ENCODE results near the gene TBCB.
"Not testable (repeated sequence)": the region's sequence is repeated elsewhere in the genome, so short reads cannot be mapped to it uniquely, and the experiment has no call there.

TBCB gene

DNA sequence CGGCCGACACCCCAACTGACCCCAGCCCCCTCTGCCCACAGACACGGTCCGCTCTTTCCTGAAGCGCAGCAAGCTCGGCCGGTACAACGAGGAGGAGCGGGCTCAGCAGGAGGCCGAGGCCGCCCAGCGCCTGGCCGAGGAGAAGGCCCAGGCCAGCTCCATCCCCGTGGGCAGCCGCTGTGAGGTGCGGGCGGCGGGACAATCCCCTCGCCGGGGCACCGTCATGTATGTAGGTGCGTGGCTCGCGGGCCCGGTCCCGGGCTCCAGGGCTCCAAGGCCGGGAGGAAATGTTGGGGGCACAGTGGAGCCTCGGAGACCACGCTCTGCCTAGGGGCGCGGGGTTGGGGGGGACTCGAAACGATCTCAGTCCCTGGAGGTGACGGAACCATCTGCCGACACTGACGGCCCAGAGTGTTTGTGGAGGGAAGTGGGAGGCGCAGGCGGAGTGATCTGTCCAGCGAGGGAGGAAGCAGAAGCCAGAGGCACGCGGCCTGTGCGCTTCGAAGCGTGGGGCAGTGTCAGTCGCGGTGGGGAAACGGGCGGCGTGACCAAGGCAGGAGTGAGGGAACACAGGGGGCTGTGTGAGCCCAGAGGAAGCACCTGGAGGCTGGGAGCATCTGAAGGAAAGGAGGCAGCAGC, 6.3 kb downstream of the TBCB start:
- DNase-seq (ENCODE audit: low read depth, low spot score): no peak
- no peak overlapping the region for H3K4me3 ChIP-seq (ENCODE audit: low read length)

DNA sequence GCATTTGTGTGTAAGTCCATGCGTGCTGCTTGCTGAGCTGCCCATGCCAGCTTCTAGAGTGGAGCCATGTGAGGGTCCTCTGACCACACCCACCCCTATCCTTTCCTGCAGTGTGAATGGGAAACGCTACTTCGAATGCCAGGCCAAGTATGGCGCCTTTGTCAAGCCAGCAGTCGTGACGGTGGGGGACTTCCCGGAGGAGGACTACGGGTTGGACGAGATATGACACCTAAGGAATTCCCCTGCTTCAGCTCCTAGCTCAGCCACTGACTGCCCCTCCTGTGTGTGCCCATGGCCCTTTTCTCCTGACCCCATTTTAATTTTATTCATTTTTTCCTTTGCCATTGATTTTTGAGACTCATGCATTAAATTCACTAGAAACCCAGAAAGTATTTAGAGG, 10.3 kb downstream of the TBCB start:
- DNase-seq (ENCODE audit: low read depth, low spot score): no peak
- no peak overlapping the region for H3K4me3 ChIP-seq (ENCODE audit: low read length)

- peak overlapping the region; percentile 73 for H3K4me3 ChIP-seq (ENCODE audit: low read length)
- no peak for DNase-seq (ENCODE audit: low read depth, low spot score)
These were observed 13.1 kb downstream of the TBCB start for GRCh38 chr19:36128392-36128736.

GRCh38 chr19:36131221-36131620, 16.0 kb downstream of the TBCB start:
- DNase-seq (ENCODE audit: low read depth, low spot score); H3K4me3 ChIP-seq (ENCODE audit: low read length): not testable (repeated sequence)

- H3K4me3 ChIP-seq (ENCODE audit: low read length); DNase-seq (ENCODE audit: low read depth, low spot score): not testable (repeated sequence)
These were observed 19.6 kb downstream of the TBCB start for GRCh38 chr19:36134867-36135266.

DNA sequence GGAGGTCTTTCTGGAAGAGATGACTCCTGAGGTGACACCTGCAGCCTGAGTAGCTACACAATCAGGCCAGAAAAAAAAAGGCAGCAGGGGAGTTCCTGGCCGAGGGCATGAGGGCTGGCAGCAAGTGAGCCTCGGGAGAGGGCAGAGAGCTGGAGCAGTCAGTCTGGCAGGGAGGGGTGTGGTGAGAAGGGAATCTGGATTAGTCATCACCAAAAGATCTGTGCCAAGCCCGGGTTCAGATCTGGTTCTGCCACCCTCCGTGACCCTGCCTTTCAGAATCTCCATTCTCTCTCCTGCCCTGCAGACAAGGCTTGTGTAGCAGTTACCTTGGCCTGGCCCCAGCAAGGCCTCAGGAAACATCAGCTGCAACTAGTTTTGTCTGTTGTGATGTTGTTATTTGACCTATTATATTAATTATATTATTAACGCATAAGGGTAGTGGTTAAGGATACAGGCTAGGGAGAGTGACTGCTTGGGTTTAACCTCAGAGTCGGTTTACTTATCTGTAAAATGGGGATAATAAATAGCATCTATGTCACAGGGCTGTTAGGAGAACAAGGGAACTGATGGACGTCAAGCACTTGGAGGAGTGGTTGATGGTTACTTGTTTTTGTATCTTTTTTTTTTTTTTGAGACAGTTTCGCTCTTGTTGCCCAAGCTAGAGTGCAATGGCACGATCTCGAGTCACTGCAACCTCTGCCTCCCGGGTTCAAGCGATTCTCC, 21.9 kb downstream of the TBCB start:
- no peak overlapping the region for H3K4me3 ChIP-seq (ENCODE audit: low read length)
- DNase-seq (ENCODE audit: low read depth, low spot score): no peak

- DNase-seq (ENCODE audit: low read depth, low spot score): no peak
- H3K4me3 ChIP-seq (ENCODE audit: low read length): peak overlapping the region; percentile 97
These were observed 23.8 kb downstream of the TBCB start for GRCh38 chr19:36139120-36139472.

DNA sequence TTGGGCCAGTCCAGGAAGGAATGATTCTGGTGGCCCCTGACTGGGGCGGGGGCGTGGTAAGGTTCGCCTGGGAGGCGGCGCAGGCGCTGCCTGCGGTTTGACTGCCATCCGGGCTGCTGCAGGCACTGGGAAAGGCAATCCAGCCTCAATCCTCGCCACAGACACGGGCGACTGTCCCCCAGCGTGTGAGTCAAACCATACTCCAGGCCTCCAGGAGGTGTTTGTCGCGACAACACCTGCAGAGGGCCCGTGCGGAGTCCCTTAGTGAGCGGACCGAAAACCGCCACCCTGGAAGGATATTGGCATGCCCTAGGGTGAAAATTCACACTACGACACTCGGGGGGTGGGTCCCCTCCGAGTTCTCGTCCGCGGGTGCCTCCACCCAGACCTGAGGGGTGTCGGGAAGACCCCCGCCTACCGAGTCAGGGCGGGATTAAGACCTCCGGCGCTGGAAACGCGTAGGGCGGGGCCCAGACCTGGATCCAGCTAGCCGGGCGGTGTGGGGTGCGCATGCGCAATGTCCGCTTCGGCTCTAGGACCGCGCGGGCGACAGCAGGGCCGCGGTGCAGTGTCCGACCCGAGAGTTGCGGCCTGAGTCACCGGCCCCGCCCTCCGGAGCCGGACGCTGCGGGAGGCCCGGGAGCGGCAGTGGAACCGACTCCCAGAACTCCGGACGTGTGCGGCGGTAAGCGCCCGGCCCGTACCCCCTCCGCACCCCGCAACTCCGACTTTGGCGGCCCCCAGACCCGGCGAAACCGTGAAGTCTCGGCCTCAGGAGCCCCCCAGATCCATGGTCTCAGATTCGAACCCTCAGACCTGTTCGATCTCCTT, 24.4 kb downstream of the TBCB start, which contains the start of gene CAPNS1:
Gene CAPNS1, plus strand, starts transcription at position 594 of the 831 bp plus-strand sequence. CDS start 946 bp downstream, outside the sequence.
- peak within 1 kb of the TSS; percentile 97 for H3K4me3 ChIP-seq (ENCODE audit: low read length)
- peak; percentile 89 for DNase-seq (ENCODE audit: low read depth, low spot score)

DNA sequence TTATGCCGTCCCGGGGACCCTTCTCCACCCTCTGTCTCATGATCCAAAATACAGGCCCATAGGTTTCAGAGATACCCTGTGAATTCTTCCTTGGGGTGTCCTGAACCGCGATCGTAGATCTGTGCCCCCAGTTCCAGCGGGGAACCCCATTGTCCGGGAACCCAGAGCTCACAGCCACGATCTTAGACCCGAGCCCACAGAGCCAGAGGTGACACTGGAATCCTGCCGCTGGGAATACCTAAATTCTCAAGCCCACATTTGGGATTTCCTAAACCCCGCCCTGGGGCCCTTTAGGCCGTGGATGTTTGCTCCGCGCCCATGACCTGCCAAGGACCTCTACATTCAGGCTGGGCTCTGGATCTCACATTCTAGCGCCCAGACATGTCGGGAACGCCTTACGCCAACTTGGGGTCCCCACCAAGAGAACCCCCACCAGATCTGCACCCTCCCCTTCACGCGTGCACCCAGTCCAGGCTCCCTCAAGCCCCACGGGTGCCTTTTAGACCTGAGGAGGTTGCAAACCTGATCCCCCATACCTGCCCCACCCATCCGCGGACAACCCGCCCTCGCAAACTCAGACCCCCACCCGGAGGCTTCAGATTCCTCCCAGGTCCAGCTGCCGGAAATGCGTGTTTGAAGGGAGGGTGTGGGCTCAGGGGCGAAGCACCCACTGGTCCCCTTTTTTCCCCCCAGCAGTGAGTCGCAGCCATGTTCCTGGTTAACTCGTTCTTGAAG, 25.2 kb downstream of the TBCB start:
- peak; percentile 57 for DNase-seq (ENCODE audit: low read depth, low spot score)
- H3K4me3 ChIP-seq (ENCODE audit: low read length): peak overlapping the region; percentile 97

GRCh38 chr19:36141039-36141927, 26.0 kb downstream of the TBCB start:
- peak overlapping the region; percentile 97 for H3K4me3 ChIP-seq (ENCODE audit: low read length)
- DNase-seq (ENCODE audit: low read depth, low spot score): peak; percentile 84

DNA sequence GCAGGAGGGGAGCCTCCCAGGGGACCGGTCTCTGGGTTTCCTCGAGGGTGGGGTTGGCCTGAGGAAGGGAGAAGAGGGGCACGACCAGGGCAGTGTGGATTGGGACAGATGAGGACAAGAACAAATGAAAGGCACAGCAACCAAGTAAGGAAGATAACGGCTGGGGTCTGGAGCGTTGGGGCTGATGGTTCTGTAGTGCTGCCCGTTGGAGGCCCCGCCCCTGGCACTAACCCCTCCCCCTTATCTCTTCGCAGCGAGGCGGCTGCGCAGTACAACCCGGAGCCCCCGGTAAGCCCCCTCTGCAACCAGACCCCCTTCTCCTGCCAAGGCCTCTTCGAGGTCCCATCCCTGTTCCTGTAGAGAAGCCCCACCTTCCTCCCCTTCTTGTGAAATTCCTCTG, 26.8 kb downstream of the TBCB start:
- H3K4me3 ChIP-seq (ENCODE audit: low read length): no peak overlapping the region

DNA sequence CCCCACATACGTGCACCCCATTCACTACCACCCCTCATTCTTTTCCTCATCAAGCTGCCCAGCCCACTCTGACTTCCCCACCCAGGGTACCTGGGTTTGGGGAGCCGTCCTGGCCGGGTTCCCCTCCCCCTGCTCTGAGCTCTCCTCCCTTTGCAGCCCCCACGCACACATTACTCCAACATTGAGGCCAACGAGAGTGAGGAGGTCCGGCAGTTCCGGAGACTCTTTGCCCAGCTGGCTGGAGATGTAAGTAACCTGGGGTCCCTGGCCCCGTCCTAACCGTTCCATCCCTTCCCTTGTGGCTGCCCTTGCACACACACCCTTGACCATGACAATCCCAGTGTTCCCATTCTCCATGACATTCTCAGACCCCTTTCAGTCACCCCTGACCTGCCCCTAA, 27.2 kb downstream of the TBCB start:
- H3K4me3 ChIP-seq (ENCODE audit: low read length): no peak overlapping the region
- no peak for DNase-seq (ENCODE audit: low read depth, low spot score)

More for the DNA sequence above, 26.8 kb downstream of the TBCB start:
- DNase-seq (ENCODE audit: low read depth, low spot score): no peak

GRCh38 chr19:36144624-36145023, 29.4 kb downstream of the TBCB start:
- no peak overlapping the region for H3K4me3 ChIP-seq (ENCODE audit: low read length)
- no peak for DNase-seq (ENCODE audit: low read depth, low spot score)

GRCh38 chr19:36149673-36150406, 34.6 kb downstream of the TBCB start:
- H3K4me3 ChIP-seq (ENCODE audit: low read length): no peak overlapping the region
- no peak for DNase-seq (ENCODE audit: low read depth, low spot score)

GRCh38 chr19:36150586-36150985, 35.3 kb downstream of the TBCB start:
- no peak overlapping the region for H3K4me3 ChIP-seq (ENCODE audit: low read length)
- no peak for DNase-seq (ENCODE audit: low read depth, low spot score)

DNA sequence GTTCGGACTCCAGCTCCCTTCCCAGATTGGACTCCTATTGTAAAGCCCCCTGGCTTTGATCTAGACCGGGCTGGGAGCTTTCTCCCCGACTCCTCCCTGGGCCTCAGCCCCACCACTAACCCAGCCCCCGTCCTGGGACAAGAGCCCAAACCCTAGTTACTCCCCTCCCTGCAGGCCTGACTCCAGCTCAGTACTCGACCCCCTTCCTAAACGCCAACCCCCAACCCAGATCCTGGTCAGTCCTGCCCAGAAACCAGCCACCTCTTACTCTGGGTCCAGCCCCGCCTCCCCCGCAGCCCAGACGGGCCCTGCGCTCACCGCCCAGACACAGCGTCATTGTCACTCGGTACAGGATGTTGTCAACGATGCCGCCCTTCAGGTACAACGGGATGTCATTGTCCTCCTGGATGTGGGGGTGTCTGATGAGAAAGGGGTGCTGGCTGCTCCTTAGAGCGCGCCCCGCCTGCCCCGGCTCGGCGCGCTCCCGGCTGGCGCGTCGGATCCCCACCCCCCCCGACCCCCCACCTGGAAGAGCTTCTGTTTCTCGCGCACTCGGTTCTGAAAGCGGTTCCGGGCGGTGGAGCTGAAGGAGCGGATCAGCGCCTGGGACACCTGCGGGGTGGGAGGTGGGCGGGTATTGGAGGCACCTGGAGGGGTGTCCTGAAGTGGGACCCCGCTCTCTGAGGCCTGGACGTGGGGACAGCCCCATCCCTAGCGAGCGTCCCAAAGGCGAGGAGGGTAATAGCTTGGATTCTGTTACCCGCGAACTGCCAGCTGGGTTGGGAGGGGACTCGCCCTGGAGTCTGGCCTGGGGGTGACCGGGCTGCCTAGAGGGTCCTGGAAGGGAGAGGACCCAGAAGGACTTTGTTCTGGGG, 36.1 kb downstream of the TBCB start:
- H3K4me3 ChIP-seq (ENCODE audit: low read length): no peak overlapping the region
- DNase-seq (ENCODE audit: low read depth, low spot score): no peak

- no peak overlapping the region for H3K4me3 ChIP-seq (ENCODE audit: low read length)
- DNase-seq (ENCODE audit: low read depth, low spot score): no peak
These were observed 36.7 kb downstream of the TBCB start for GRCh38 chr19:36152019-36152351.
